ENCODE measurements around the gene ABI3BP.
"Not testable (repeated sequence)": the region's sequence is repeated elsewhere in the genome, so short reads cannot be mapped to it uniquely, and the experiment has no call there.

The ABI3BP gene

DNA sequence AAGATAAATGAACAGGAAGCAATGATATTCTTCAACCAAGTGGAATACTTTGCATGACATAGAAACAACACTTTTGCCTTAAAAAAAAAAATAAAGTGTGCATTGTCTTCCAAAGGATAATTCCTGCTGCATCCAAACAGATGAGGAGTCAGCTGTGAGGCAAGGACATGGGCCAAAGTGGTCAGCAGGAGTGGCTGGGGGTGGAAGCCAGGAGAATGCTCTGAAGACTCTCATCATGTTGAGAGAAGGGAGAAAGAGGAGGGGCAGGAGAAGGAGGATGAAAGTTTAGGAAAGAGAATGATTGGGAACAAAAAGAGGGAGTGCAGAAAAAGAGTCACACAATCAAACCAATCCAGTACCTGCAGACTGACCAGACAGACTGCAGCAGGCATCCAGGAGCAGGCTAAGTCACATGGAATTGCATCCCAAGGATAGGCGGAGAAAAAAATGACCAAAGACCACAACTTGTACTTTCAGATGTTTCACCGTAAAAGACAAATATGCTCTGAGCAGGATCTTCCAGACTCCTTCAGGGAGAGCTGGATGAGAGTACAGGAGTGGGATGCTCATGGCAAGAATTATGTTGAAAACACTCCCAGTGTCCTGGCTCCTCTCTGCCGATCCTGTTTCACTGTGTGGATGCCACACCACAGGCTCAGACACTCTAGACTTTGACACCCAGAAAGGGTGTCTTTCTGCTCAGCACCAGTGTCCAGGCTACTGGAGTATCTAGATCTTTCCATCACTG, 11.9 kb downstream of the ABI3BP start:
- no peak for DNase-seq (ENCODE audit: low read depth in 2 of 2)

- DNase-seq (ENCODE audit: low read depth in 2 of 2), result no peak
Measured at GRCh38 chr3:100978011-100978659, 15.1 kb downstream of the ABI3BP start.

DNA sequence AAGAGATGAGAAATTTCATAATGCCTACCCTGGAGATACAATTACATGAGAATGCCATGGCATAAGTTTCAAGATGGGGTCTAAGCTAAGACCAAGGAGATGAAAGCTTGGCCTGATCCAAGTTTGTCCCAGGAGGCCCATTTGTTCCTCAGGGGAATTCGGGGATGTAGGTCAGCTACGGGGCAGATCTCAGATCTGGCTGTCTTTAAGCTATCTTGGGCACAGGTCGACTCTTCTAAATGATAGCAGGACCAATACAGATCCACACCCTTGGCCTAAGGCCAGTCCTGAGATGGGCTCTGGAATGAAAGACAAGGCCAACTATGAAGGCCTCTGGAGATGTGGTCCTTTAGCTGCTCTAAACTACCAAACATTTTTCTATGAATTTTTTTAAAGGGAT, 16.6 kb downstream of the ABI3BP start:
- DNase-seq (ENCODE audit: low read depth in 2 of 2), result no peak

GRCh38 chr3:100975714-100976113, 17.5 kb downstream of the ABI3BP start:
- DNase-seq (ENCODE audit: low read depth in 2 of 2), result no peak

GRCh38 chr3:100973594-100973993, 19.6 kb downstream of the ABI3BP start:
- no peak for DNase-seq (ENCODE audit: low read depth in 2 of 2)

DNA sequence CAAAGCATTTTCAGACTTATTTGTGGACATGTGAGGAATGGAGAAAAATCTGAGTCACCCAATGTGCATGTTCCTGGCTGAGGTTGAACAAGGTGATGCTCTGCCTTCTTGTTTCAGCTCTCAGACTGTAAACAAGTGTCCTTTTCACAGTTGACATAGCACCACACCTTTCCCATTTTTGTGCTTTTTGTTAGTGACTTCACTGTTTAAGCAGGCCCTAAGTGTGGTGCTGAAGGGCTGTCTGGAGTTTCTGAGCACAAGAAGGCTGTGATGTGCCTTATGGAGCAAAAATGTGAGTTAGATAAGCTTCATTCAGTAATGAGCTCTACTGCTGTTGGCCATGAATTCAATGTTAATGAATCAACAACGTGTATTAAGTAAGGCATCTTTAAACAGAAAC, 20.4 kb downstream of the ABI3BP start:
- no peak for DNase-seq (ENCODE audit: low read depth in 2 of 2)

DNA sequence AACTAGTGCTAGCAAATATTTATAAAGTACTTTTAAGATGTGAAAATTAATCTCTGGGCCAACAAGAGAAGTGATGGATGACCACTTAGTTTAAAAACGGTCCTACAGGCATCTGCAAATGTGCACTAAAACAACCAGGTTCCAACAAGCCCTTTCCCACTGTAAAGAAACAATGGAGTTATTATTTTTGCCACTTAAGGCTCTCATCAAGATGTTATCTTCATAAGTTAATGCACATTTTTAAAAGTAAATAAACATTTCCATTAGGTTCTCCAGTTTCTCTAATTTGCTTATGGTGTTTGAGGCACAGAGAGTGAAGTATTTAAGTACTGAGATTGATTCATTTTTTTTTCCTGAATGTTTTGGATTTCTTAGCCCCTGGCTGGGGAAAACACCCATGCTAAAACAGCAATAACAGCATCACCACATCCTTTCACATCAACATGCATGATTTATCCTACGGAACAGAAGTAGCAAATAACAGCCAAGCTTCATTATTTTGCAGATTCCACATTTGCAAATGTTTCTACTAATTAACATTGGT, 20.8 kb downstream of the ABI3BP start:
- DNase-seq (ENCODE audit: low read depth in 2 of 2), result no peak

- no peak for DNase-seq (ENCODE audit: low read depth in 2 of 2)
Measured at GRCh38 chr3:100971798-100972197, 21.4 kb downstream of the ABI3BP start.

DNA sequence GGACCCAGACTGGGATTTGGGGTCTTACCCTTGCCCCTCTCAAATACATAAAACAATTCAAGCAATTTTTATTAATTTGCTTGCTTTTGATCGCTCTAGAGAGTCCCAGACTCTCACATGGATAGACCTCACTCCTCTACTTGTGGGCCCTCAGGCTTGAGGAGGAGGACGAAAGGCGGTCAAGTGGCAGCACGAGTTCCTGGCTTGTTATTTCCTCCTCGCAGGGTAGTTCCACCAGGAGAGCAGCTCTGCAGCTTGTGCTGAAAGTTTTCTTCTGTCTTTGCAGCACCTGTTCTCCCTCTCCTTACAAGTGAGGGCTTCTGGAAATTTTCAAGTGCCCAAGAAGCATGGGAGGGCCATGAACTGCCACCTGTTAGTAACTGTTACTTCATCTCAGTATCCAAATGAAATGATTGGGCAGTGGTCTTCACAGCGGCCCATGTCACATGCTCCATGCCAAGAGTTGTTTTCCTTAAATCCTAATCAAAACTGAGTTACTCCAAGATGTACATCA, 22.7 kb downstream of the ABI3BP start:
- DNase-seq (ENCODE audit: low read depth in 2 of 2), result no peak

- DNase-seq (ENCODE audit: low read depth in 2 of 2), result peak; percentile 62 to 68
Measured at GRCh38 chr3:100968932-100969906, 24.0 kb downstream of the ABI3BP start.

GRCh38 chr3:100966807-100967206, 26.4 kb downstream of the ABI3BP start:
- peak in 1 of 2 experiments; percentile 54 for DNase-seq (ENCODE audit: low read depth in 2 of 2)

GRCh38 chr3:100966049-100966491, 27.2 kb downstream of the ABI3BP start:
- peak in 1 of 2 experiments; percentile 46 for DNase-seq (ENCODE audit: low read depth in 2 of 2)

DNA sequence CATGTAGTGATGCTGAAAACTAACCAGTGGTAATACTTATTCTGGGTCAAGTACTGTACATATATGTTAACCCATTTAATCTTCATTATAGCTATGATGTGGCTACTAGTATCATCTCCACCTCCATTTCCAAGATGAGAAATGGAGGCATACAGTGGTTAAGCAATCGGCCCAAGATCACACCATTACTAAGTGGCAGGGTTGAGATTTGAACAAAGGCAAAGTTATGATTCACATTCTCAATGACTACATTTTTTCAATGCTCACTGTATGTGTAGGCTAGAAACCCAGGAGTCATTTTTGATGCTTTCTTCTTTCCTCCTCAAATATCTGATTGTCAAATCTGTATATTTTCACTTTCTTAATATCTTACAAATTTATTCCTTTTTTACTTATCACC, 30.2 kb downstream of the ABI3BP start:
- no peak for DNase-seq (ENCODE audit: low read depth in 2 of 2)

DNA sequence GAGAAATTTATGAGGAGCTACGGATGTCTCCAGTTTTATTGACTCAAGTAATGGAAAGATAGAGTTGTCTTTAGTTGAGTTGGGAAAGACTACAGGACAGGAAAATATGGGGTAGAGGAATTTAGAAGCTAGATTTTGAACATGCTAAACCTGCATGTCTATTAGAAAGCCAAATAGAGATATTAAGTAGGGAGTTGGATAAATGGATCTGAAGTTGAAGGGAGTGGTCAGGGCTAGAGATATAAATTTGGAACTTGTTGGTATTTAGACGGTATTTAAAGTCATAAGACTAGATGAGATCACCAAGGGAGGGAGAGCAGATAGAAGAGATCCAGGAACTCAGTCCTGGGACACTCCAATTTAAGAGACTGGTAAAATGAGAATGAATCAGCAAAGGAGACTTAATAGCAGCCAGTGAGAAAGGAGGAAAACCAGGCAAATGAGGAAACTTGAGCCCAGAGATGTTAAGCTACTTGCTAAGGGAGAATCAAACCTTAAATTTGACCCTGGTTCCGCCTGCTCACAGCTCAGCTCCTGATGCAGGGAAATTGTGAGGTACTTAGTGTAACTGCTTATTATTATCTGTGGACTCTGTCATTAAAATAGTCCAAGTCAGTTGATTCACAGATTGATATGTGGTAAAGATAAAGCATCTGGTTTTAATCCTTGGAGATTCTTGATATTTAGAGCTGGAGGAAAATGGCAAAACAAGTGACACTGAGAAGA, 35.8 kb downstream of the ABI3BP start:
- no peak for DNase-seq (ENCODE audit: low read depth in 2 of 2)

GRCh38 chr3:100956276-100956675, 36.9 kb downstream of the ABI3BP start:
- DNase-seq (ENCODE audit: low read depth in 2 of 2), result no peak

GRCh38 chr3:100954990-100955389, 38.2 kb downstream of the ABI3BP start:
- peak; percentile 89 to 91 for DNase-seq (ENCODE audit: low read depth in 2 of 2)

DNA sequence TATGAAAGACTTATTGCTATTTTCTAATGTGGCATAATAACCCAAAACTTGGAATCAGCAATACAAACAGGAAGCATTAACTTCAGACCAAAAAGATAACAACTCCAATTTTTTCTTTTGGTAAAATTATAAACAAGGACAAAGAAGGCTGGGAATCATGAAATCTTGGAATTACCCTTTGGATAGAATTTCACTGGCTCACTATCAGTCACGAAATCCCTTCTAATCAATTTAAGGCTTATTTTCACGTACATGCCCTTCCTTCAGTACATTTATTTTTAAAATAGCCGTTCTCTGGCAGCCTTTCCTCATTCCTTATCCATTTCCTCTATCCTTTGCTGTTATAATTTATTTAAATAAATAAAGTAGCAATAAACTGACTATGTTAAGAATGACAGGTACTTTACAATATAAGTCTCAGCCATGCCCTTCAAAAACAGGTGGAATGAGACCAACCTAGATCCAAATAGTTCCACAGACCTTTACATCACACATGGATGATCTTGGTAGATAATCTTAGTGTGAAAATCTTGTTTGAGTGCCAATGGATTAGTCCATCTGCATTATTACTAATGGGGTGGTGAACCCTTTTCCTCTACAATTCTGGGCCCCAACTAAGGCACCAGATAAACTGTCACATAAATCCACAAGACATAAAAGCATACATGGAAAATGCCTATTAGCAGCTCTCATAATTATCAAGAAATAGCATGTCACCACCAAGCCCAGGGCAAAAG, 38.9 kb downstream of the ABI3BP start:
- no peak for DNase-seq (ENCODE audit: low read depth in 2 of 2)

GRCh38 chr3:100953103-100953502, 40.1 kb downstream of the ABI3BP start:
- no peak for DNase-seq (ENCODE audit: low read depth in 2 of 2)

GRCh38 chr3:100947119-100947518, 46.1 kb downstream of the ABI3BP start:
- DNase-seq (ENCODE audit: low read depth in 2 of 2), result no peak

DNA sequence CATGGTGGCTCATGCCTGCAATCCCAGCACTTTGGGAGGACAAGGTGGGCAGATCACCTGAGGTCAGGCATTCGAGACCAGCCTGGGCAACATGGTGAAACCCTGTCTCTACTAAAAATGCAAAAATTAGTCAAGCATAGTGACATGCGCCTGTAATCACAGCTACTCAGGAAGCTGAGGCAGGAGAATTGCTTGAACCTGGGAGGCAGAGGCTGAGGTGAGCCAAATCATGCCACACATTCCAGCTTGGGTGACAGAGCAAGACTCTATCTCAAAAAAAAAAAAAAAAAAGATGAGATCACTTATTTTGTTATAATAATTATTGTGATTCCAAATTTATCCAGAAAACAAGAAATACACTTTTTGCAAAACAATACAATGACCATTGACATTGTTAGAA, 47.1 kb downstream of the ABI3BP start:
- DNase-seq (ENCODE audit: low read depth in 2 of 2), result not testable (repeated sequence)

All from fibroblast of skin of left biceps (primary cell).